ENCODE measurements around the gene S100B.
A peak's percentile ranks its signal among the peaks of the same experiment; 100 is the strongest.
"Not testable (repeated sequence)": the region's sequence is repeated elsewhere in the genome, so short reads cannot be mapped to it uniquely, and the experiment has no call there.

The S100B gene

GRCh38 chr21:46598581-46599572 is 6.0 kb downstream of the S100B start:
- DNase-seq, result peak; percentile 22

DNA sequence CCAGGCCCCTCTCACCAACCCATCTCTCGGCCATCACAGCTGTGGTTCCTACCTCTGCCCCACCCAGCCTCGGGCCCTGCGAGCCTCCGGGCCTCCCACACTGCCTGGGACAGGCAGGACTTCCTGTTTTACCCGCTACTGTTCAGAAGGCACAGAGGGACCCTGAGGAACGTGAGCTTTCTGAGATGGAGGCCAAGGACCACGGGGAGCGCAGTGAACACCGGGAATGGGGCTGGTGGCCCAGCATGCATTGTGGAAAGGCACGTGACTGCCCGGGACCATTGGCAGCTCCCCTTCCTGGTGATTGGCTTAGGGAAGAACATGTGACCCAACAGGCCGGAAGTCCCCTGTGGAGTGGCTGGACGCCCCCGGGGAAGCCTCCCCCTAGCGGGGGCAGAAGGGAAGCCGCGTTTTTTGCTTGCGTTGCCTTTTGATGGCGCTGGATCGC is 7.0 kb downstream of the S100B start:
- no peak for DNase-seq

DNA sequence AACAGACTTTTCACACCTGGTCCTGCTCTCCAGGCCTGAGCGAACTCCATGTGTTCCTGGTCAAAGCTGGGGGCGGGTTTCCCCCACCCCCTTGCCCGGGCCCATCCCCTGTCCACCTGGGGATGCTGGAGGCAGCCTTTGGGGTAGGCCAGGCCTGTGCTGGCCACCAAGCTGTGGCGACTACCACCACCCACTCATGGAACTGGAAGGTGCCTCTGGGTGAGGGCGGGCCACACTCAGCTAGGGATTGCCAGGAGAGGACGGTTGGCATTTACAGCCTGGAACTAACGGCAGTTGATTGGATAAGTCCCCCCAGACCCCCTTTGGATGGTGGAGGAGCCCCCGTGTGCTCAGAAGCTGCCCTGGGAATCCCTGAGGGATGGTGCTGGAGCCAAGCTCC is 7.9 kb downstream of the S100B start:
- DNase-seq, result no peak

DNA sequence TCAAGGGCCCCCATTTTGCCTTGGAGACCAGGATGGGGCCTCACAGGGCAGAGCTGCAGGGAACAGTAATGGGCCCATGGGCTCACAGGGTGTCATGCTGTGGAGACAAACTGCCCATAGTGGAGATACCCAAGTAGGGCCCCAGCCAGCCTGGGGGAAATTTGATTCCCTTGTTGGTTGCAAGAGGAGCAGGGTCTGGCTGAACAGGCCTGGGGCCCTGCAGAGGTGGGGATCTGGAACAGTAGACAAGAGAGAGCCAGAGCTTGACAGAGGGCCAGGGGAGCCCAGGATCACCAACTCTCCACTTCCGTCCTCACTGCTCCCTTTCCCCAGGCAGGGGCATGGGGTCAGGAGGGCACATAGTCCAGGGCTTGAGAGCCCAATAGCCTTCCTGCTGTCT is 8.7 kb downstream of the S100B start:
- DNase-seq, result no peak

DNA sequence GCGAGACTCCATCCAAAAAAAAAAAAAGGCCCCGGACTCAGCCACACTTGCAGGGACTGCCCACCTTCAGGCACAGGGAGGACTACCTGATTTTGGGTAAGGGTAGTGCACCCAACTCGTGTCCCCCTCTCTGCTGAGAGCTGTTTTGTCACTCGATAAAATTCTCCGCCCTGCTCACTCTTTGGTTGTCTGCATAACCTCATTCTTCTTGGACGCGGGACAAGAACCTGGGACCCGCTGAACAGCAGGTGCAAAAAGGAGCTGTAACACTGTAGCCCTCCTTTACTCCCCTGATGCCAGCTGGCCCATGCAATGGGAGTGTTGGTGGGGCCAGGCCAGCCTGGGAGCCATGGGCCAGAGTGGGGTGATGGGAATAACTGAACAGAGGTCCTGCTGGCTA is 10.6 kb downstream of the S100B start:
- DNase-seq, result no peak

DNA sequence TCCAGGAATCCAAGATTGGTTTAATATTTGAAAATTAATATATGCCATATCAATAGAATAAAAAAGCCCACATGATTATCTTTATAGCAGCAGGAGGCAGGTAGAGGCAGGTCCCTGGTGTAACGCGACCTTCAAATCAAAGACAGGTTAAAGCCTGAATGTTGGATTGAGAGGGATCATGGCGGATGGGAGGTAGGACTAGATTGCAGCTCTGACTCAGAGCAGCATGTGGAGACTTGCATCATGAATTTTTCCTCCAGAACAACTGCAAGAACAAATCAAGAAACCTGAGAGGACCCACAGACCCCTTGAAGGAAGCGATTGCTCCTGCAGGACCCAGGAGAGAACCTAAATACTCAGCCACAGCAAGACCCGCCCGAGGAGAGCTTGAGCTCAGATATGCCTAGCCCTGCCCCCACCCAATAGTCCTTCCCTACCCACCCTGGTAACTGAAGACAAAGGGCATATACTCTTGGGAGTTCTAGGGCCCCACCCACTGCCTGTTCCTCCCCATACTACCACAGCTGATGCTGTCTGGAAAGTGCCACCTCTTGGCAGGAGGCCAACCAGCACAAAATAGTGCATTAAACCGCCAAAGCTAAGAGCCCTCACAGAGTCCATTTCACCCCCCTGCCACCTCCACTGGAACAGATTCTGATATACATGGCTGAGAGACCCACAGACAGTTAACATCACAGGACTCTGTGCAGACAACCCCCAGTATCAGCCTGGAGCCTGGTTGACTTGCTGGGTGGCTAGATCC is 19.5 kb downstream of the S100B start:
- peak; percentile 39 for DNase-seq

- no peak for DNase-seq
Measured at GRCh38 chr21:46581780-46582307, 23.0 kb downstream of the S100B start.

DNA sequence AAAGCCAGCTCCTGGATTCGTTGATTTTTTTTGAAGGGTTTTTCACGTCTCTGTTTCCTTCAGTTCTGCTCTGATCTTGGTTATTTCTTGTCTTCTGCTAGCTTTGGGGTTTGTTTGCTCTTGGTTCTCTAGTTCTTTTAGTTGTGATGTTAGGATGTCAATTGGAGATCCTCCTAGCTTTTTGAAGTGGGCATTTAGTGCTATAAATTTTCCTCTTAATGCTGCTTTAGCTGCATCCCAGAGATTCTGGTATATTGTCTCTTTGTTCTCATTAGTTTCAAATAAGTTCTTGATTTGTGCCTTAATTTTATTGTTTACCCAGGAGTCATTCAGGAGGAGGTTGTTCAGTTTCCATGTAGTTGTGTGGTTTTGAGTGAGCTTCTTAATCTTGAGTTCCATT is 25.5 kb downstream of the S100B start:
- not testable (repeated sequence) for DNase-seq

GRCh38 chr21:46577786-46578185 is 27.1 kb downstream of the S100B start:
- not testable (repeated sequence) for DNase-seq

- DNase-seq, result no peak
Measured at GRCh38 chr21:46572850-46573249, 32.0 kb downstream of the S100B start.

GRCh38 chr21:46570631-46571030 is 34.3 kb downstream of the S100B start:
- DNase-seq, result no peak

DNA sequence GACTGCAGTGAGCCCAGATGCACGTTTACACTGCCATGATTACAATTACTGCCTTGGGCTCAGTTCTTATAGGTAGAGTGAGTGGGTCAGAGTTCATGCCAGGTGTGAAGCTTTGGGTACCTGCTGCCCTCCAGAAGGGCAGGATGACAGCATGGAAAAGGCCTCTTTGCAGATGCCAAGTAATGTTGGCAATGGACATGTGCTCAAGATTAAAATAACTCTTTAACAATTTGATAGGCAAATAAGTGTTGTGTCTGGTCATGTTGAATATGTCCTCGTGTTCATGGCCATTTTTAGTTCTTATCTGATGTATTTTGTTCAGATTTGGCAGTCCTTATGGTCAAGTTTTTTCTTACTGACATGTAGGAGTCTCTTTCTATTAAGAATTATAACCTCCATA is 34.8 kb downstream of the S100B start:
- no peak for DNase-seq

DNA sequence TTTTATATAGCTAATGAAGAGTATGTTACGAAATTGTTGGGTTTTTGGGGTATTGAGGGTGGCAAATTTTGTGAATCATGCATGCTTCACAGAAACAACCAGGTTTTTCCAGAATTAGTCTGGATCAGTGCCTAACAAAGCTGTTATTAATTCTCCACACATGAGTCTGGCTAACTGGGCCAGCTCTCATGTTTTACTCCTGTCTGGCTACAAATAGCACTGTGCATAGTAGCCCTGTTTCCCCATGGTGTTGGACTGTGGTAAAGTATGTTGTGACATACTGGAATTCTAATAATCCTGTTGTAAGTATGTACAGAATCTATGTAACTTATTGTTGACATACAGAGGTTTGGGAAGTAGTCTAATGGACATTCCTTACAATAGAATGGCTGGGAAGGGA is 35.8 kb downstream of the S100B start:
- no peak for DNase-seq

- DNase-seq, result no peak
Measured at GRCh38 chr21:46568562-46568961, 36.3 kb downstream of the S100B start.

GRCh38 chr21:46567348-46567747 is 37.5 kb downstream of the S100B start:
- no peak for DNase-seq

- DNase-seq, result no peak
Measured at GRCh38 chr21:46564391-46564790, 40.5 kb downstream of the S100B start.

- no peak for DNase-seq
Measured at GRCh38 chr21:46562964-46563607, 41.8 kb downstream of the S100B start.

GRCh38 chr21:46562472-46562871 is 42.4 kb downstream of the S100B start:
- no peak for DNase-seq

DNA sequence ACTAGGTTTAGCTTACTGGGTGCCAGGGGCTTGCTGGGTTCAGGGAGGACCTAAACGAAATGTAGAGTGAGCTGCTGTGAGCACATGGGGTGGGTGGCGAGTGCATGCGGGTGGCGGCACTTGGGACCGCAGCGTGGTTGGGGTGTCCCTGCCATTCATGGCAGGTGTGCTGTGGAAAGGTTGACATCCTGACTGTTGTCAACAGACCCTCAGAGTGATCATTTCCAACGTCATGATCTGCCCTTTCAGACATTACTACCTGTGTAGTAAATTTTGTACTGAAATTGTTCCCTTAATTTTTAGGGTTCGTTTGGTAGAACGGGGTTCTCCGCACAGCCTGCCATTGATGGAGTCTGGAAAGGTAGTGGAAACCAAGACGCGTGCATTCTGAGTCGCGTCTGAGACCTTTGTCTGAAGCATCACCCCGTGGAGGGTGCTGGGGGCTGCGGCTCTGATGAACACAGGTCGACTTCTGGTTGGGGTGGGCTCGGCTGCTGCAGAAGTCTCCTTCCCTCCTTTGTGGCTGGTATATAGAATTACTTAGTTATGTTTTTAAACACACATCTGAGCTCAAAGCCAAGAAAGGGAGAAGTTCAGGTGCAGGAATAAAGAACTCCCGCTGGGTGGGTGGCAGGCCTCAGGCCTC is 43.3 kb downstream of the S100B start:
- DNase-seq, result no peak

GRCh38 chr21:46560568-46561444 is 44.1 kb downstream of the S100B start:
- DNase-seq, result no peak

GRCh38 chr21:46559291-46559983 is 45.4 kb downstream of the S100B start:
- no peak for DNase-seq
